K562 (cell line): Measurements from ENCODE around the gene TMEM242. TPM values are rescaled to one million over a fixed set of nuclear protein-coding genes. Genes with fewer than 3 reads are reported as not detected.

Source experiments
- CSDE1 ChIP-seq, 2 experiments: fragments of 450-650 bp; IDR thresholded peaks; 2 replicates each; pipeline ENCODE4 v1.6.1; 2016; ENCODE audit warnings: mild to moderate bottlenecking in 1 of 2
- EHMT2 ChIP-seq: fragments of 450-650 bp; IDR thresholded peaks from 2 replicates; pipeline ENCODE4 v1.6.1; 2018; ENCODE audit warnings: antibody characterized with exemption
- FOXM1 ChIP-seq, 2 experiments: fragments of 450-650 bp in 1 of 2; sonication (generic) in 1 of 2; formaldehyde crosslinking in 1 of 2; IDR thresholded peaks; 2 replicates each; pipeline versions ENCODE4 v1.6.1 to v1.9.0; 2017 to 2022; ENCODE audit warnings: low read depth in 2 of 2, mild to moderate bottlenecking in 2 of 2, missing genetic modification reagents in 1 of 2, moderate library complexity in 1 of 2
- GTF2E2 ChIP-seq: fragments of 200-800 bp; sonication (Bioruptor generic); IDR thresholded peaks from 2 replicates; pipeline ENCODE4 v1.6.1; 2016; ENCODE audit warnings: missing genetic modification characterization, missing compliant biosample characterization
- GTF2F1 ChIP-seq: IDR thresholded peaks from 2 replicates; pipeline ENCODE4 v1.6.1; 2011; ENCODE audit warnings: low read depth, low read length, improper control_type of control experiment
- HDAC1 ChIP-seq, 2 experiments: fragments of 450-650 bp; IDR thresholded peaks; 2 replicates each; pipeline ENCODE4 v1.6.1; 2016 to 2017; ENCODE audit warnings: inconsistent platforms in 1 of 2, mild to moderate bottlenecking in 1 of 2, moderate library complexity in 1 of 2
- HSF4 ChIP-seq: fragments of 250-450 bp; sonication (Bioruptor Pico); IDR thresholded peaks from 2 replicates; pipeline ENCODE4 v2.1.2; 2022; ENCODE audit warnings: mild to moderate bottlenecking, moderate library complexity, borderline replicate concordance
- KDM1A ChIP-seq, 2 experiments: fragments of 450-650 bp; IDR thresholded peaks; 2 replicates each; pipeline ENCODE4 v1.6.1; 2016; ENCODE audit warnings: mild to moderate bottlenecking in 2 of 2
- KLF13 ChIP-seq: fragments of 450-650 bp; IDR thresholded peaks from 2 replicates; pipeline ENCODE4 v1.6.1; 2016; ENCODE audit warnings: missing genetic modification characterization, low read depth, mild to moderate bottlenecking, missing compliant biosample characterization, moderate library complexity, borderline replicate concordance
- NFIX ChIP-seq: fragments of 250-450 bp; sonication (Bioruptor Pico); IDR thresholded peaks from 2 replicates; pipeline ENCODE4 v1.4.0; 2020; ENCODE audit warnings: low read depth, mild to moderate bottlenecking, moderate library complexity
- PYGO2 ChIP-seq: fragments of 450-650 bp; IDR thresholded peaks from 2 replicates; pipeline ENCODE4 v1.6.1; 2016; ENCODE audit warnings: mild to moderate bottlenecking, missing genetic modification characterization, moderate library complexity, missing compliant biosample characterization
- RBFOX2 ChIP-seq: fragments of 200-400 bp; formaldehyde crosslinking; IDR thresholded peaks from 2 replicates; pipeline ENCODE4 v1.6.1; 2017; ENCODE audit warnings: low read depth, mild to moderate bottlenecking, low read length, moderate library complexity
- RFX5 ChIP-seq: IDR thresholded peaks from 2 replicates; pipeline ENCODE4 v1.6.1; 2011; ENCODE audit warnings: low read depth, mild to moderate bottlenecking, improper control_type of control experiment, low read length
- SRSF3 ChIP-seq: fragments of 200-400 bp; formaldehyde crosslinking; IDR thresholded peaks from 2 replicates; pipeline ENCODE4 v1.6.1; 2016; ENCODE audit warnings: mild to moderate bottlenecking, low read length, moderate library complexity; ENCODE audit not compliant: insufficient read depth
- ZNF134 ChIP-seq: fragments of 250-450 bp; sonication (Bioruptor Pico); conservative IDR thresholded peaks from 2 replicates; pipeline ENCODE4 v1.4.0; 2020
- ZNF184 ChIP-seq: sonication (generic); formaldehyde crosslinking; IDR thresholded peaks from 2 replicates; pipeline ENCODE4 v1.5.0; 2020; ENCODE audit warnings: missing genetic modification reagents
- ZNF384 ChIP-seq: IDR thresholded peaks from 2 replicates; pipeline ENCODE4 v1.6.1; 2012; ENCODE audit warnings: low read depth, low read length, improper control_type of control experiment
- polyA plus RNA-seq, 8 experiments: library from polyadenylated mRNA; depleted of rRNA in 4 of 8; stranded (reverse) in 5 of 8; unstranded in 3 of 8; fragments of >200 nt; fragmentation: Nextera tagmentation in 2 of 8; fragmentation: Illumina TruSeq in 1 of 8; extraction: Ambion mirVana in 2 of 8; extraction: Trizol in 1 of 8; gene quantifications; 2 replicates each; pipeline versions ENCODE4 v1.2.1 to v1.2.3, GENCODE V29; 2011 to 2014; ENCODE audit warnings: inconsistent platforms in 1 of 8, missing spikeins in 1 of 8
- total RNA-seq, 7 experiments: library from RNA; depleted of rRNA in 6 of 7; stranded (reverse); fragments of >200 nt in 6 of 7; fragmentation: Illumina TruSeq in 2 of 7; extraction: Trizol in 2 of 7; gene quantifications; 2 replicates each; pipeline versions ENCODE4 v1.2.1 to v1.2.3, GENCODE V29; 2011 to 2021; ENCODE audit warnings: low replicate concordance in 1 of 7
- TF ChIP-seq, protein P1 (sequence below): fragments of 450-650 bp; IDR thresholded peaks from 2 replicates; pipeline ENCODE4 v1.6.1; 2016; ENCODE audit warnings: mild to moderate bottlenecking
- TF ChIP-seq, protein P2 (sequence below): conservative IDR thresholded peaks from 2 replicates; pipeline ENCODE4 v1.6.1; 2011; ENCODE audit warnings: low read depth, mild to moderate bottlenecking, low read length; ENCODE audit not compliant: control insufficient read depth
- TF ChIP-seq, protein P3 (sequence below): sonication (generic); formaldehyde crosslinking; IDR thresholded peaks from 2 replicates; pipeline ENCODE4 v1.8.0; 2022; ENCODE audit warnings: mild to moderate bottlenecking, missing genetic modification reagents
- TF ChIP-seq, protein P4 (sequence below): fragments of 250-450 bp; sonication (Bioruptor Pico); IDR thresholded peaks from 2 replicates; pipeline ENCODE4 v1.8.0; 2021; ENCODE audit warnings: moderate library complexity, mild to moderate bottlenecking, inconsistent platforms

Gene TMEM242
- total and polyA plus RNA-seq, 9 of the 15 experiments (the other 6 are each of a cell fraction or from before 2014, with no cell fraction given), result 9.5 to 35.3 (median 16.5) TPM

DNA sequence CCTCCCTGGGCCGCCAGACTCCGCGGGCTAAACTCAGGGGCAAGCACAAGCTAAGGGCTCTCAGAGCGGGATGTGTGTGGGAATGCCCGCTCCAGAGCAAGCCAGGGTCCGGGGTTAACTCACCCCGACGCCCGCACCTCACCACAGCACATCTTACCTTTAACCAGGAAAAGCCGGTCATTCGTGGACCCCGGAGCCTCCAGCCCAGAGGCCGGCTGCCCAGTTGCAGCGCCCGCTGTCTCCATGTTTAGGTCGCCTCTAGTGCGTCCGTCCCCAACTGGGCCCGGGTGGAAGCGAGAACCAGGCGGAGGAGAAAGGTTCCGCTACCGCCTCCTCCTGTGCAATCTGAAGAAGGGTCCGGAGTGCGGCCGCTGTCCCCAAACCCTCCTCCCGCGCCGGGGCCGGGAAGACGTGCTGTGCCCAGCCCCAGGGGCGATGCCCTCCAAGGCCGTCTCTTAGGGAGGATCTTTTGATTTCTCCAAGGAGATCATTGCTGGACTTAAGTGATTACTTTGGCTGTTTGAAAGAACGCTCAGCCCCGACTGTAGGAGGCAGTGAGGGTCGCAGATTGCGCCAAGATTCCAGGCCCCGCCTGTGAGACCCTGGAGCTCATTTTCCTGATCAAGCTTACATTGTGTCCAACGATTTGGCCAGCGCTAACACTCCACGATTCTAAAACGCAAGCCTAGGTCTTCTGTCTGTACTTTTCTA, at the start of gene TMEM242 (continued):
- TF ChIP-seq, protein P1, sequence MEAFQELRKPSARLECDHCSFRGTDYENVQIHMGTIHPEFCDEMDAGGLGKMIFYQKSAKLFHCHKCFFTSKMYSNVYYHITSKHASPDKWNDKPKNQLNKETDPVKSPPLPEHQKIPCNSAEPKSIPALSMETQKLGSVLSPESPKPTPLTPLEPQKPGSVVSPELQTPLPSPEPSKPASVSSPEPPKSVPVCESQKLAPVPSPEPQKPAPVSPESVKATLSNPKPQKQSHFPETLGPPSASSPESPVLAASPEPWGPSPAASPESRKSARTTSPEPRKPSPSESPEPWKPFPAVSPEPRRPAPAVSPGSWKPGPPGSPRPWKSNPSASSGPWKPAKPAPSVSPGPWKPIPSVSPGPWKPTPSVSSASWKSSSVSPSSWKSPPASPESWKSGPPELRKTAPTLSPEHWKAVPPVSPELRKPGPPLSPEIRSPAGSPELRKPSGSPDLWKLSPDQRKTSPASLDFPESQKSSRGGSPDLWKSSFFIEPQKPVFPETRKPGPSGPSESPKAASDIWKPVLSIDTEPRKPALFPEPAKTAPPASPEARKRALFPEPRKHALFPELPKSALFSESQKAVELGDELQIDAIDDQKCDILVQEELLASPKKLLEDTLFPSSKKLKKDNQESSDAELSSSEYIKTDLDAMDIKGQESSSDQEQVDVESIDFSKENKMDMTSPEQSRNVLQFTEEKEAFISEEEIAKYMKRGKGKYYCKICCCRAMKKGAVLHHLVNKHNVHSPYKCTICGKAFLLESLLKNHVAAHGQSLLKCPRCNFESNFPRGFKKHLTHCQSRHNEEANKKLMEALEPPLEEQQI, result peak; percentile 82
- peak; percentile 95 for TF ChIP-seq KLF13 (tag)
- TF ChIP-seq CSDE1 (IDR thresholded peaks at IDR 0.05), result peak in 1 of 2 experiments; percentile 85; a peak in 2 of 4 replicates
- no peak for TF ChIP-seq ZNF384
- TF ChIP-seq ZNF184 (CRISPR knock-in tag), result no peak
- peak; percentile 91; the same call in 1 of the 2 replicates for TF ChIP-seq GTF2F1
- no peak for TF ChIP-seq SRSF3
- peak; percentile 43; the same call in 1 of the 2 replicates for TF ChIP-seq PYGO2 (tag)
- TF ChIP-seq EHMT2, result peak; percentile 49
- TF ChIP-seq RBFOX2, result peak; percentile 100
- TF ChIP-seq KDM1A (IDR thresholded peaks at IDR 0.05), result peak in 1 of 2 experiments; percentile 46; a peak in 1 of 4 replicates
- TF ChIP-seq RFX5, result 0 out of 2 replicates have a peak, but pooled peaks have one; percentile 6
- TF ChIP-seq ZNF134 (CRISPR knock-in tag), result no peak; the same call in 1 of the 2 replicates
- TF ChIP-seq, protein P2, sequence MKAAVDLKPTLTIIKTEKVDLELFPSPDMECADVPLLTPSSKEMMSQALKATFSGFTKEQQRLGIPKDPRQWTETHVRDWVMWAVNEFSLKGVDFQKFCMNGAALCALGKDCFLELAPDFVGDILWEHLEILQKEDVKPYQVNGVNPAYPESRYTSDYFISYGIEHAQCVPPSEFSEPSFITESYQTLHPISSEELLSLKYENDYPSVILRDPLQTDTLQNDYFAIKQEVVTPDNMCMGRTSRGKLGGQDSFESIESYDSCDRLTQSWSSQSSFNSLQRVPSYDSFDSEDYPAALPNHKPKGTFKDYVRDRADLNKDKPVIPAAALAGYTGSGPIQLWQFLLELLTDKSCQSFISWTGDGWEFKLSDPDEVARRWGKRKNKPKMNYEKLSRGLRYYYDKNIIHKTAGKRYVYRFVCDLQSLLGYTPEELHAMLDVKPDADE, result peak; percentile 90
- no peak for TF ChIP-seq NFIX
- TF ChIP-seq FOXM1 (IDR thresholded peaks at IDR 0.05; ENCODE audit: low read depth), result peak; percentile 71
- TF ChIP-seq FOXM1 (CRISPR knock-in tag; IDR thresholded peaks at IDR 0.05; ENCODE audit: low read depth), result 0 out of 2 replicates have a peak, but pooled peaks have one; percentile 77
- peak; percentile 87 to 91 for TF ChIP-seq HDAC1 (IDR thresholded peaks at IDR 0.05)
- TF ChIP-seq, protein P3, sequence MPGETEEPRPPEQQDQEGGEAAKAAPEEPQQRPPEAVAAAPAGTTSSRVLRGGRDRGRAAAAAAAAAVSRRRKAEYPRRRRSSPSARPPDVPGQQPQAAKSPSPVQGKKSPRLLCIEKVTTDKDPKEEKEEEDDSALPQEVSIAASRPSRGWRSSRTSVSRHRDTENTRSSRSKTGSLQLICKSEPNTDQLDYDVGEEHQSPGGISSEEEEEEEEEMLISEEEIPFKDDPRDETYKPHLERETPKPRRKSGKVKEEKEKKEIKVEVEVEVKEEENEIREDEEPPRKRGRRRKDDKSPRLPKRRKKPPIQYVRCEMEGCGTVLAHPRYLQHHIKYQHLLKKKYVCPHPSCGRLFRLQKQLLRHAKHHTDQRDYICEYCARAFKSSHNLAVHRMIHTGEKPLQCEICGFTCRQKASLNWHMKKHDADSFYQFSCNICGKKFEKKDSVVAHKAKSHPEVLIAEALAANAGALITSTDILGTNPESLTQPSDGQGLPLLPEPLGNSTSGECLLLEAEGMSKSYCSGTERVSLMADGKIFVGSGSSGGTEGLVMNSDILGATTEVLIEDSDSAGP, result peak; percentile 23
- TF ChIP-seq GTF2E2 (tag), result peak; percentile 99
- TF ChIP-seq, protein P4, sequence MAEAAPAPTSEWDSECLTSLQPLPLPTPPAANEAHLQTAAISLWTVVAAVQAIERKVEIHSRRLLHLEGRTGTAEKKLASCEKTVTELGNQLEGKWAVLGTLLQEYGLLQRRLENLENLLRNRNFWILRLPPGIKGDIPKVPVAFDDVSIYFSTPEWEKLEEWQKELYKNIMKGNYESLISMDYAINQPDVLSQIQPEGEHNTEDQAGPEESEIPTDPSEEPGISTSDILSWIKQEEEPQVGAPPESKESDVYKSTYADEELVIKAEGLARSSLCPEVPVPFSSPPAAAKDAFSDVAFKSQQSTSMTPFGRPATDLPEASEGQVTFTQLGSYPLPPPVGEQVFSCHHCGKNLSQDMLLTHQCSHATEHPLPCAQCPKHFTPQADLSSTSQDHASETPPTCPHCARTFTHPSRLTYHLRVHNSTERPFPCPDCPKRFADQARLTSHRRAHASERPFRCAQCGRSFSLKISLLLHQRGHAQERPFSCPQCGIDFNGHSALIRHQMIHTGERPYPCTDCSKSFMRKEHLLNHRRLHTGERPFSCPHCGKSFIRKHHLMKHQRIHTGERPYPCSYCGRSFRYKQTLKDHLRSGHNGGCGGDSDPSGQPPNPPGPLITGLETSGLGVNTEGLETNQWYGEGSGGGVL (CRISPR knock-in tag), result no peak
- no peak for TF ChIP-seq HSF4 (CRISPR knock-in tag)
